GM12873 (cell line): Measurements from ENCODE around the gene PITX2.

Source experiments
- TF ChIP-seq, protein P1 (sequence below): IDR thresholded peaks from 2 replicates; pipeline ENCODE4 v1.5.1; 2012; ENCODE audit warnings: low read depth, mild to moderate bottlenecking, moderate library complexity, low read length, control low read depth; ENCODE audit not compliant: insufficient read depth; ENCODE audit errors: missing control alignments

The PITX2 gene

GRCh38 chr4:110663738-110664444 is 41.0 kb upstream of the PITX2 start:
- TF ChIP-seq, protein P1, sequence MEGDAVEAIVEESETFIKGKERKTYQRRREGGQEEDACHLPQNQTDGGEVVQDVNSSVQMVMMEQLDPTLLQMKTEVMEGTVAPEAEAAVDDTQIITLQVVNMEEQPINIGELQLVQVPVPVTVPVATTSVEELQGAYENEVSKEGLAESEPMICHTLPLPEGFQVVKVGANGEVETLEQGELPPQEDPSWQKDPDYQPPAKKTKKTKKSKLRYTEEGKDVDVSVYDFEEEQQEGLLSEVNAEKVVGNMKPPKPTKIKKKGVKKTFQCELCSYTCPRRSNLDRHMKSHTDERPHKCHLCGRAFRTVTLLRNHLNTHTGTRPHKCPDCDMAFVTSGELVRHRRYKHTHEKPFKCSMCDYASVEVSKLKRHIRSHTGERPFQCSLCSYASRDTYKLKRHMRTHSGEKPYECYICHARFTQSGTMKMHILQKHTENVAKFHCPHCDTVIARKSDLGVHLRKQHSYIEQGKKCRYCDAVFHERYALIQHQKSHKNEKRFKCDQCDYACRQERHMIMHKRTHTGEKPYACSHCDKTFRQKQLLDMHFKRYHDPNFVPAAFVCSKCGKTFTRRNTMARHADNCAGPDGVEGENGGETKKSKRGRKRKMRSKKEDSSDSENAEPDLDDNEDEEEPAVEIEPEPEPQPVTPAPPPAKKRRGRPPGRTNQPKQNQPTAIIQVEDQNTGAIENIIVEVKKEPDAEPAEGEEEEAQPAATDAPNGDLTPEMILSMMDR: no peak

DNA sequence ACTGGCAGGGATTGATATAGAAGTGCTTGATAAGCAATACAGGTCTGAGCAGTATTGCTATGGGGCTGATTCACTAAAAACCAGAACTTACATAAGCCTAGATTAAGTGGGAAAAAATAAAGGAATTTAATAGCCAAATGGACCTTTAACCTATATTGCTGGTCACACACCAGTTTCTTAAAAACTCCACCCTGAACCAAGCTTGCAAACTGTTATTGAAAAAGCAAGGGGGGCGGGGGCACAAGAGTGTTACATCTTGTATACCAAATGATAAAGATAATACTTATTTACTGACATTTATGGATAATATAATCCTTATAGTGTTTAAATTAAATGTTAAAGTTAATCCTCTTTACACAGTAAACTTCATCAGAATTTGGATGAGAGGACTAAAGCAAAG is 40.3 kb upstream of the PITX2 start:
- TF ChIP-seq, protein P1: no peak

GRCh38 chr4:110660755-110661154 is 37.9 kb upstream of the PITX2 start:
- TF ChIP-seq, protein P1: no peak

- TF ChIP-seq, protein P1: no peak
Observed at GRCh38 chr4:110654254-110654635, 31.4 kb upstream of the PITX2 start.

GRCh38 chr4:110653321-110654253 is 30.7 kb upstream of the PITX2 start:
- TF ChIP-seq, protein P1: no peak

GRCh38 chr4:110644008-110644407 is 21.1 kb upstream of the PITX2 start:
- TF ChIP-seq, protein P1: no peak

DNA sequence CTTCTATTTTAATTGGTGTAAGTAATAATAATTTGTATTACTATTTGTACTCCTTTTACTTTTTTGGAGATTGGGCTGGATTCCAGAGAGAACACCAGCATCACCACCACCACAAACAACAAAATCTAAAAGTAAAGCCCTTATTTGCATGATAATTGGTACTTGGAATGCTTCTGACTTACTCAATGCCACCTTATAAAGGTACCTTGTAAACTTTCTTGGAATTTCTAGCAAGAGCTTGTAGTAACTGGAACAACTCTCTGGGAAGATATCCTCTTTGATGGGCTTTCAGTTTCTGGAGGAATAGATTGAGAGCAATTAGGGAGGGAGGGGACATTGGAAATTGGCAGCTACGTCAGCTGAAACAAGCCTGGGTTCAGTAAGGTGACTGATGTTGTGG is 20.2 kb upstream of the PITX2 start:
- TF ChIP-seq, protein P1: no peak
